Loucy (cell line): ENCODE measurements around the gene SCARF1.

Experiments used
- EZH2phosphoT487 ChIP-seq: fragments of 200-600 bp; IDR thresholded peaks from 2 replicates; pipeline ENCODE4 v1.6.1; 2018; ENCODE audit warnings: antibody characterized with exemption, mild to moderate bottlenecking, moderate library complexity, borderline replicate concordance
- TF ChIP-seq, protein P1 (sequence below): fragments of 200-600 bp; sonication (generic); conservative IDR thresholded peaks from 2 replicates; pipeline ENCODE4 v1.5.1; 2014; ENCODE audit warnings: mild to moderate bottlenecking, antibody characterized with exemption, low read length

DNA sequence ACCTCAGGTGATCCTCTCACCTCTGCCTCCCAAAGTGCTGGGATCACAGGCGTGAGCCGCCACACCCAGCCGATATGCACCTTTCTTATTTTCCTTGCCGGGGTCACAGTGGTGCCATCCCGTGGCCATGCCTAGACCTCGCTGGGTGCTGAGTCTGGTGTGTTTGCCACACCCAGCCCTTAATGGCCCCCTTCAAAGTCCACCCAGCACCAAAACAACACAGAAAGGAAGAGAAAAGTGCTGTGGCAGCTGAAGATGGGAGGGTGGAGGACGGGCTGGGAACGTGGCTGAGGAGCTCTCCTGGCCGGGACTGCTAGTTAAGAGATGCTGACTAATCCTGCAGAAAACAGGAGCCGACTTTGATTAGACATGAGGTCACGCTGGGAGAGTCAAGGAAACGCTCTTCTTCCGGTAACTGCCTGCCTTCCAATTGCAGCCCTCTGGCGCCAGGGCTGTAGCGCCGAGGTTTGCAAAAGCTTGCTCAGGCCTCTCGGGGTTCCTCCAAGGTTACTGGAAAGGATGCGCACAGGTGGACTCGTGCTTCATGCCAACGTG is 27.8 kb downstream of the SCARF1 start:
- TF ChIP-seq, protein P1, sequence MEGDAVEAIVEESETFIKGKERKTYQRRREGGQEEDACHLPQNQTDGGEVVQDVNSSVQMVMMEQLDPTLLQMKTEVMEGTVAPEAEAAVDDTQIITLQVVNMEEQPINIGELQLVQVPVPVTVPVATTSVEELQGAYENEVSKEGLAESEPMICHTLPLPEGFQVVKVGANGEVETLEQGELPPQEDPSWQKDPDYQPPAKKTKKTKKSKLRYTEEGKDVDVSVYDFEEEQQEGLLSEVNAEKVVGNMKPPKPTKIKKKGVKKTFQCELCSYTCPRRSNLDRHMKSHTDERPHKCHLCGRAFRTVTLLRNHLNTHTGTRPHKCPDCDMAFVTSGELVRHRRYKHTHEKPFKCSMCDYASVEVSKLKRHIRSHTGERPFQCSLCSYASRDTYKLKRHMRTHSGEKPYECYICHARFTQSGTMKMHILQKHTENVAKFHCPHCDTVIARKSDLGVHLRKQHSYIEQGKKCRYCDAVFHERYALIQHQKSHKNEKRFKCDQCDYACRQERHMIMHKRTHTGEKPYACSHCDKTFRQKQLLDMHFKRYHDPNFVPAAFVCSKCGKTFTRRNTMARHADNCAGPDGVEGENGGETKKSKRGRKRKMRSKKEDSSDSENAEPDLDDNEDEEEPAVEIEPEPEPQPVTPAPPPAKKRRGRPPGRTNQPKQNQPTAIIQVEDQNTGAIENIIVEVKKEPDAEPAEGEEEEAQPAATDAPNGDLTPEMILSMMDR, result no peak
- TF ChIP-seq EZH2phosphoT487, result no peak
